Epithelial cell of prostate (primary cell): ENCODE results near the gene GRAMD2B.
A peak's percentile ranks its signal among the peaks of the same experiment; 100 is the strongest.
"Not testable (repeated sequence)": the region's sequence is repeated elsewhere in the genome, so short reads cannot be mapped to it uniquely, and the experiment has no call there.

ENCODE experiments used
- DNase-seq: peaks from one replicate; pipeline ENCODE4 v3.0.0-alpha.2; 2011; ENCODE audit warnings: low read depth, low spot score
- H3K27ac ChIP-seq: fragments of 450-650 bp; 2 replicates; pipeline ENCODE4 v1.5.1; 2017; ENCODE audit warnings: mild to moderate bottlenecking

Gene GRAMD2B

GRCh38 chr5:126446498-126447224, 23.5 kb downstream of the GRAMD2B start:
- peak overlapping the region; percentile 99 for H3K27ac ChIP-seq
- peak; percentile 99 for DNase-seq

GRCh38 chr5:126448720-126449119, 25.5 kb downstream of the GRAMD2B start:
- no peak for DNase-seq

GRCh38 chr5:126449751-126450271, 26.6 kb downstream of the GRAMD2B start:
- peak; percentile 99 for DNase-seq
- H3K27ac ChIP-seq: peak overlapping the region; percentile 99

More at GRCh38 chr5:126448720-126449119, 25.5 kb downstream of the GRAMD2B start:
- H3K27ac ChIP-seq: peak overlapping the region; percentile 99

- DNase-seq: no peak
- peak overlapping the region; percentile 99 for H3K27ac ChIP-seq
These were observed 27.1 kb downstream of the GRAMD2B start for GRCh38 chr5:126450346-126450745.

GRCh38 chr5:126450907-126451306, 27.7 kb downstream of the GRAMD2B start:
- peak overlapping the region; percentile 99 for H3K27ac ChIP-seq
- DNase-seq: no peak

DNA sequence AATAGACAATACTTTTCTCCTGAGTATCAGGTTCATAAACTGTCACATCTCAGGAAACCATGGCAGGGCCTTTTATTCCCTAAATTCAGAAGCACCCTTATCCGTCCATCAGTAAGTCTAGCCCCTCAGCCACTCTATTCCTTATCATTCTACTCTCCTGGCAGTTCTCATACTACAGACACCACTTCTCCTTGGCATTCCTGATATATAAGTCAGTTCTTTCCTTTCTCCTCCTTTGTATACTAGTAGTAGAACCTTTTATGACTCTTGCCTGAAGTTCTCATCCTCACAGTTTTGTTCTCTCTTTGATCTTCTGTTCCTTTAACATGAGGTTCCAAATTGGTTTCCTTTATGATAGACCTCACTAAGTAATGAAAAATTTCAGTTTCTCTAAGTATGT, 29.3 kb downstream of the GRAMD2B start:
- DNase-seq: no peak

DNA sequence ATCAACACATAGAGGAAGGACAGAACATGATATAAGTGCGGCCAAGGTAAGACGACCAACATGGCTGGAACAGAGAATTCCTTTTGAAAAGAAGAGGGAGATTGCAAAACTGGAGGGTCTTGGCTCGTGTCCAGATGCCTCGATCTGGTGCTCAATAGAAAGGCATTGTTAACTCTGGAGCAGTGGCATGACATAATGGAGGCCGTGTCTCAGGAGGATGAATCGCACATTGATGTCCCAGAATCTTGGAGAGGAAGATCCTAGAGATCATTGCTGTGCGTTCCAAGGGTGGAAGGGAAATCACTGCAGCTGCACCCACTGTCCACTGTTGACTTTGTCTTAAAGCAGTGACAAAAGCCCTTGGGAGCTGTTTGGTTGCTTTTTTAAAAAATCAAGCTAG, 30.9 kb downstream of the GRAMD2B start:
- H3K27ac ChIP-seq: peak overlapping the region; percentile 99
- DNase-seq: no peak

More for the DNA sequence above, 29.3 kb downstream of the GRAMD2B start:
- peak overlapping the region; percentile 99 for H3K27ac ChIP-seq

DNA sequence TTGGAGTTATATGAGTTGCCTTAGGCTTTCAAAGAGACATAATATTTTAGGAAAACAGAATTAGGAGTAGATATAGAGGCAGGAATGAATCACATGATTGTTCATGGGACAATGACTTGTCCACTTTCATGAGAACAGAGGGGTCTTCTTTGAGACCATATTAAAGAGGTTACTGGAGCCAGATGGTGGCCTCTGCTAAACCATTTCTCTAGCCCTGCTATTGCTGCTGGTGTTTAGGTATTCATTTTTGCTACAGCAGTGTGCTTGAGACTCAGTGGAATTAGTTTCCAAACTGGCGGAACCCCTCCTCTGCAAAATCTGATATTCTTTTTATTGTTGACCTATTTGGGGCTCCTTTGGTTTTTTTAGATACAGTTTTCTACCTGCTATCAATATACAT, 31.3 kb downstream of the GRAMD2B start:
- H3K27ac ChIP-seq: peak overlapping the region; percentile 99

DNA sequence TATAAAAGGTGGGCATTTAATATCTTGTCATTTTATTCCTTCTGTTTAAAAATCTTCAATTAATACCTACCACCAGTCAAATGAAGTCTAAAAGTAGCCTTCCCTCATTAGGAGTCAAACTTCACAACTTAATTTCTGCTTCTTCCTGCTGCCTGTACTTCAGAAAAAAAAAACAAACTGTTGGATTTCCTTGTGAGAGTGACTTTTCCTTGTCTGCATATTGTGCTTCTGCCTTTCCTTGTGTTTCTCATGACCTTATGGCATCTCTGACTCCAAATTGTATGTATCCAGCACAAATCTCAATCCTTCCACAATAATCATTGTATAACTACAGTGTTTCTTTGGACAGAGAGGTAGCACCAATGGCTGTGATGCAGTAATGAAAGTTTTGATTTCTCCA, 32.1 kb downstream of the GRAMD2B start:
- peak overlapping the region; percentile 99 for H3K27ac ChIP-seq

More for the DNA sequence above, 31.3 kb downstream of the GRAMD2B start:
- DNase-seq: no peak

DNA sequence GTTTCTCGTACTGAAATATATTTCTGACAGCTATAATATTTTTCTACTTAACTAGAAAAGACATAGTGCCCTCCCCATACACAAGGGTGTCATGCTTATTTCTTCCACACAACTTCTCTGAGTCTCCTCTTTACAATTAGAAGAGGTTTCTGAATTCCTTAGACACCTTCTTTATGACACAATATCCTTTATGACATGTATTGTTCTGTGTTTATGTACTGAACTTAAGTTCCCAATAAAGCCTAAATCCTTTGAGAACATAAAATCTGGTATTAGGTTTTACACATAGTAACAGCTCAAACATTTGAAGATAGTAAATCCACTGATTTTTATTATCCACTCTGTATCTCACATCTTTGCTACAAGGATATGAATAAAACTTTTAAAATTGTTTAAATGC, 32.5 kb downstream of the GRAMD2B start:
- peak overlapping the region; percentile 99 for H3K27ac ChIP-seq
- DNase-seq: no peak

More for the DNA sequence above, 32.1 kb downstream of the GRAMD2B start:
- no peak for DNase-seq

GRCh38 chr5:126456217-126456820, 33.1 kb downstream of the GRAMD2B start:
- no peak for DNase-seq
- H3K27ac ChIP-seq: peak overlapping the region; percentile 99

- peak overlapping the region; percentile 74 for H3K27ac ChIP-seq
- no peak for DNase-seq
These were observed 37.2 kb downstream of the GRAMD2B start for GRCh38 chr5:126460459-126460858.

DNA sequence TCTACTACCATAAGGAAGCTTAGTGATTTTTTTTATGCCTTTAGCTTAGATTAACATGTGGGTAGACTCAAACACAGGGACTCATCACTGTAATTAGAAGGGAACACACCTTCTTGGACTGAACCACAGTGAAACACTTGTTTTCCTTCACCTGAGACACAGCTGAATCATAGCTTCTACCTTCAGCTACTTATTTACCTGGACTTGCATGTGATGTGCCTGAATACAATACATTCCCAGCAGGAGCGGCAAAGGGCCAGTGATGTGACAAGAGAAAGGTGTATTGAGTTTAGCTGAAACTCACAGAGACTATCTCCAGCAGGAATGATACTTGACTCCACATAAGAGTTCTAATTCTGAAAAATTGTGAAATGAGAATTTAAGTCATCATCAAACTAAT, 37.8 kb downstream of the GRAMD2B start:
- peak; percentile 90 for DNase-seq
- peak overlapping the region; percentile 74 for H3K27ac ChIP-seq

DNA sequence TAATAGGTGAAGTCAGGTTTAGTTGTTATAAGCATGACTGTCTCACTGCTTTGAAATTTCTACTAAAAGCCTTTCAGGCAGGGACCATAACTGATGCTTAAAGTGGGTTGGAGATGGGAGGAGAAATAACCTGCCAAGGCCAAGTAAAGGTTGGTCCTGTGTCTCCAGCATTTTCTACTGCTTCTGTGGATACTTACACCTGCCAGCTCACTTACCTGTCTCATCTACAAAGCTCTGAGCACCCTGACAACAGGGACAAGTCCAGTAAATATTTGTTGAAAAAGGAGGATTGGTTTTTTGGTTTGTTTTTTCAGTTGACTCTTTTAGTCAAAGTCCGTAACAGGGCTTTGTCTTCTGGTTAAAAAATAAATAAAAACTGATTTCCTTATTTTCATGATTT, 38.6 kb downstream of the GRAMD2B start:
- no peak for DNase-seq
- H3K27ac ChIP-seq: peak overlapping the region; percentile 74

DNA sequence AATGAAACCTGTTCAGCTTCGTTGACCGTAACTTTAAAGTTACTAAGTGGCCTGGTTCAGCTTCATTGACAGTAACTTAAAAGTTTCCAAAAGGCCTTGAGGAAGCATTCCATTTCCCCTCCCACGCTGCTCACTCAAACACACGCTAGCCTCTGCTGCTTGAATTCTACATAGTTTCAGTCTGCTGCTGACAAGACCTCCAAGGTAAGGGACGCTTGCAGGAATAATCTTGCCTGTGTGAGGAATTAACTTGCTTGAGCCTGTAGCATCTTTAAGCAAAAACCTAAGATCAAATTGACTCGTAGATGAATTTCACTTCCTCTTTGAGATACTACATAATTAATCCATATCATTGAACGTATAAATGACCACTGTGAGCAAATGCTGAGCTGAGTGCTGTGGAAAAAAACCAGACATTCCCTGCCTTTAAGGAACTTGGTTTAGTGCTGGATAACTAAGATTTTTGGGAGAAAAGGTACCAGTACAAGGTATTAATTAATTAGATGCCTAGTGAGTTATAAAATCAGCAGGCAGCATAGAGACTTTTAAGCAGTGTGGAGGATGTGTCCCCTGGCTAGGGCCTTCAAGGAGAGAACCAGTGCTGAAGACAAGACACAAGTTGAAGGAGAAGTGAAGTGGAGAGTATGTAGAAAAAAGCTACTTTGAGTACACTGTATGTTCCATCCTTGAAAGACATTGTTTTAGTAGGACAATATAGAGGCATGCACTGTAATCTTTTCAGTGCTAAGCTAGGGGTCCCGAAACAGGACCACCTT, 39.2 kb downstream of the GRAMD2B start:
- peak overlapping the region; percentile 74 for H3K27ac ChIP-seq
- no peak for DNase-seq

- no peak for DNase-seq
- H3K27ac ChIP-seq: peak overlapping the region; percentile 9
These were observed 40.8 kb downstream of the GRAMD2B start for GRCh38 chr5:126464016-126464415.

GRCh38 chr5:126464959-126465358, 41.8 kb downstream of the GRAMD2B start:
- DNase-seq: no peak
- peak overlapping the region; percentile 9 for H3K27ac ChIP-seq

- DNase-seq: no peak
- peak overlapping the region; percentile 80 for H3K27ac ChIP-seq
These were observed 44.9 kb downstream of the GRAMD2B start for GRCh38 chr5:126468091-126468490.

DNA sequence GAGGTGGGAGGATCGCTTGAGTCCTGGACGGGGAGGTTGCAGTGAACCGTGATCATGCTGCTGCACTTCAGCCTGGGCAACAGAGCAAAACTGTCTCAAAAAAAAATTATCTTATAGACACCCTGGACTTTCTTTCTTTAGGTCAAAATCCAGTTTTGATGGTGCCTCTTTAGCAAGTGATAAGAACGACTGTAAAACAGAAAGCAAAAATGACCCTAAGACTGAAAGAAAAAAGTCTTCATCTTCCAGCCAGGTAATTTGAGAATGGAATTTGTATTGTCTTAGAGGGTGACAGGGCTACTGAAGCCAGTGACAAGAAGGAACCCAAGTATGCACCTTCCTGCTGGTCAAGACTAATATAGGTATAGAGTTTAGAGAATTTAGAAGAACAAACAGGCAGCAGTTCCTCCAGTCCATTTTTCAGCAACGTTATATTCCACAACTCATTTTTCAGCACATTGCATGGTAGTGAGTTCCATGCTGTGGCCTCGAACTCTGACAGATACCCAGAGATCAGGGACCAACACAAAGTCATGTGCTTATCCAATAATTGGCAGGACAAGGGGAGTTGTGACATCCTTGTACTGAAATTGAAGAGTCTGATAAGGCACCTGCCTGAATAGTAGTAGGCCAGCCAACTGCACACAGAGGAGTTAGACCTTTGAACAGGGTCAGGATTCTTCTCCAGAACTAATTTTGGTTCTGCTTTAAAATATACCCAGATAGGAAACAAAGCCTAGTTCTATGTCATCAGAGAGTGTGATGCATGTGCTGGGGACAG, 46.5 kb downstream of the GRAMD2B start:
- H3K27ac ChIP-seq: peak overlapping the region; percentile 80
- DNase-seq: no peak

- H3K27ac ChIP-seq: peak overlapping the region; percentile 80
- DNase-seq: not testable (repeated sequence)
These were observed 47.3 kb downstream of the GRAMD2B start for GRCh38 chr5:126470529-126470928.
